Activated B cell treated with CpG ODN at 0.5 μM for 24 hours (primary cell): Measurements from ENCODE around the gene TRIP6. TPM values are rescaled to one million over a fixed set of nuclear protein-coding genes. Genes with fewer than 3 reads are reported as not detected.

ENCODE experiments used
- ATAC-seq: fragments of 200-7000 bp; cut with Tn5 transposase; one replicate; pipeline ENCODE4 v1.10.0; 2021; ENCODE audit warnings: low read depth, mild to moderate bottlenecking, moderate library complexity
- CTCF ChIA-PET: fragments of 350-600 bp; sonication (Branson Sonifier 250); formaldehyde crosslinking; loops from one replicate; lab custom pipeline; 2021; ENCODE audit warnings: antibody characterized with exemption; lab: Charles Lee
- POLR2A ChIA-PET: fragments of 350-600 bp; sonication (Branson Sonifier 250); formaldehyde crosslinking; loops from one replicate; lab custom pipeline; 2021; ENCODE audit warnings: antibody characterized with exemption; lab: Charles Lee
- DNase-seq: peaks from one replicate; pipeline ENCODE4 v3.0.0; 2022
- H3K27ac Mint-ChIP-seq: one replicate; pipeline ENCODE4 v1.8.0; 2020; ENCODE audit warnings: mixed read lengths
- H3K27me3 Mint-ChIP-seq: one replicate; pipeline ENCODE4 v1.8.0; 2021; ENCODE audit warnings: mixed read lengths
- H3K36me3 Mint-ChIP-seq: one replicate; pipeline ENCODE4 v1.8.0; 2021; ENCODE audit warnings: low read depth, mixed read lengths
- H3K4me1 Mint-ChIP-seq: one replicate; pipeline ENCODE4 v1.8.0; 2021; ENCODE audit warnings: mixed read lengths
- H3K4me3 Mint-ChIP-seq: one replicate; pipeline ENCODE4 v1.8.0; 2020; ENCODE audit warnings: mild to moderate bottlenecking, mixed read lengths
- H3K9me3 Mint-ChIP-seq: one replicate; pipeline ENCODE4 v1.8.0; 2020; ENCODE audit warnings: mixed read lengths
- CTCF ChIP-seq: fragments of 200-600 bp; IDR thresholded peaks from one replicate; pipeline ENCODE4 v1.8.0; 2022; ENCODE audit warnings: antibody characterized with exemption, mild to moderate bottlenecking
- intact Hi-C: fragments of 100-400 bp; cut with micrococcal nuclease; formaldehyde crosslinking; loops from one replicate; pipeline ENCODE4 v1.15.1; 2024
- total RNA-seq: library from RNA; stranded (reverse); gene quantifications from 2 replicates; pipeline ENCODE4 v1.2.3, GENCODE V29; 2022

The TRIP6 gene
- total RNA-seq, 1 donor from 2014 or later, result 16.9 TPM

DNA sequence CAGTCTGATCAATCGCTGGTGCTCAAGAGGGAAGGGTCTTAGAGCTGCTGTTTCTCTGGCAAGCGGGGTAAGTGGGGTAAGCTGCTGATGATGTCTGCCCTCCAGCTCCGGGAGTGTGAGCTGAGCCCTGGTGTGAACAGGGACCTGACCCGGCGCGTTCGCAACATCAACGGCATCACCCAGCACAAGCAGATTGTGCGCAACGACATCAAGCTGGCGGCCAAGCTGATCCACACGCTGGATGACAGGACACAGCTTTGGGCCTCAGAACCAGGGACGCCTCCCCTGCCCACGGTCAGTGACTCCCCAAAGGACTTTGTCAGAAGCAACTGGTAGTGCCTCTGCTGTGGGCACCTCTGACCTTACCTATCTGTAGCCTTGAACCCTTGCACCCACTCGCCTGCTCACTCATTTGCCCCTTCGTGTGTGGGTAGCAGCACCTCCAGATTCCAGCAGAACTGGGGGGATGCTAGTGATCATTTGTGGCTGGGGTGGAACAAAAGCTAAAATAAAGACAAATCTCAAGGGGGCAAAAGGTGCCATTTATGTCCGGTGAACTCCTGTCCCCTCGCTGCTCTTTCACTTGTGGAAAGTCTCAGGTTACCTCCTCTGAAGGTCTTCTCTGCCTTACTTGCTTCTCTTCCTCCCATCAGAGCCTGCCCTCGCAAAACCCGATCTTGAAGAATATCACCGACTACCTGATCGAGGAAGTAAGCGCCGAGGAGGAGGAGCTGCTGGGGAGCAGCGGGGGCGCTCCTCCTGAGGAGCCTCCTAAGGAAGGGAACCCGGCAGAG lies 19.2 kb downstream of the TRIP6 start:
- no peak overlapping the region for H3K4me3 Mint-ChIP-seq
- peaks cover 2% of the 10 kb centered on the region for H3K9me3 Mint-ChIP-seq
- intact Hi-C loops, result loop anchor here (2.0 to 5.0 kb wide), 2 partner anchors 84 to 804 kb away; partner anchors contain the start of gene ZNF3
- TF ChIP-seq CTCF, result no peak
- CTCF ChIA-PET, result no interaction called here
- H3K27ac Mint-ChIP-seq, result peak overlapping the region; percentile 91
- DNase-seq (no peak), ATAC-seq (no peak)
- peaks cover 71% of the 10 kb centered on the region for H3K36me3 Mint-ChIP-seq
- H3K4me1 Mint-ChIP-seq, result peaks cover 50% of the 10 kb centered on the region
- H3K27me3 Mint-ChIP-seq, result peaks cover 4% of the 10 kb centered on the region
- POLR2A ChIA-PET, result interaction anchor here (0.6 to 7.3 kb wide), 5 partner anchors 13 to 553 kb away, joined by 3 to 254 read pairs (median 5); partner anchors contain the start of genes SLC12A9 and SRRT

DNA sequence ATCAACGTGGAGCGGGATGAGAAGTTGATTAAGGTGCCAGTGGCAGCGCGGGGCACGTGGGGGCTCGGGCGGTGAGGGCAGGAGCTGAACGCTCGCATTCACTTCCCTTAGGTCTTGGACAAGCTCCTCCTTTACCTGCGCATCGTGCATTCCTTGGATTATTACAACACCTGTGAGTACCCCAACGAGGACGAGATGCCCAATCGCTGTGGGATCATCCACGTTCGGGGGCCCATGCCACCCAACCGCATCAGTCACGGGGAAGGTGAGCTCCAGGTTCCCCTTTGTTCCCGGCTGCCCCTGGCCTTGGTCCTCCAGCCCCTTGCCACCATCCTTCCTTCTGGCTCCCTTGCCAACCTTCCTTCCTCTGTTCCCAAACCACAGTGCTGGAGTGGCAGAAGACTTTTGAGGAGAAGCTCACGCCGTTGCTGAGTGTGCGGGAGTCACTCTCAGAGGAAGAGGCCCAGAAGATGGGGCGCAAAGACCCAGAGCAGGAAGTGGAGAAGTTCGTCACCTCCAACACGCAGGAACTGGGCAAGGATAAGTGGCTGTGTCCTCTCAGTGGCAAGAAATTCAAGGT lies 19.8 kb downstream of the TRIP6 start:
- CTCF ChIA-PET, result no interaction called here
- H3K4me3 Mint-ChIP-seq, result peak overlapping the region; percentile 87
- ATAC-seq (no peak), DNase-seq (no peak)
- H3K4me1 Mint-ChIP-seq, result peaks cover 53% of the 10 kb centered on the region
- POLR2A ChIA-PET, result interaction anchor here (0.6 to 7.3 kb wide), 7 partner anchors 14 to 805 kb away, joined by 3 to 254 read pairs (median 4); partner anchors contain the start of genes FBXO24, GIGYF1, SLC12A9 and SRRT
- TF ChIP-seq CTCF, result no peak
- peak overlapping the region; percentile 91 for H3K27ac Mint-ChIP-seq
- H3K9me3 Mint-ChIP-seq, result peaks cover 2% of the 10 kb centered on the region
- intact Hi-C loops, result loop anchor here (1.0 to 5.0 kb wide), 5 partner anchors 8 to 805 kb away; partner anchors contain the start of genes ACHE, SLC12A9, SRRT and ZNF3
- H3K27me3 Mint-ChIP-seq, result peaks cover 9% of the 10 kb centered on the region
- H3K36me3 Mint-ChIP-seq, result peaks cover 64% of the 10 kb centered on the region

DNA sequence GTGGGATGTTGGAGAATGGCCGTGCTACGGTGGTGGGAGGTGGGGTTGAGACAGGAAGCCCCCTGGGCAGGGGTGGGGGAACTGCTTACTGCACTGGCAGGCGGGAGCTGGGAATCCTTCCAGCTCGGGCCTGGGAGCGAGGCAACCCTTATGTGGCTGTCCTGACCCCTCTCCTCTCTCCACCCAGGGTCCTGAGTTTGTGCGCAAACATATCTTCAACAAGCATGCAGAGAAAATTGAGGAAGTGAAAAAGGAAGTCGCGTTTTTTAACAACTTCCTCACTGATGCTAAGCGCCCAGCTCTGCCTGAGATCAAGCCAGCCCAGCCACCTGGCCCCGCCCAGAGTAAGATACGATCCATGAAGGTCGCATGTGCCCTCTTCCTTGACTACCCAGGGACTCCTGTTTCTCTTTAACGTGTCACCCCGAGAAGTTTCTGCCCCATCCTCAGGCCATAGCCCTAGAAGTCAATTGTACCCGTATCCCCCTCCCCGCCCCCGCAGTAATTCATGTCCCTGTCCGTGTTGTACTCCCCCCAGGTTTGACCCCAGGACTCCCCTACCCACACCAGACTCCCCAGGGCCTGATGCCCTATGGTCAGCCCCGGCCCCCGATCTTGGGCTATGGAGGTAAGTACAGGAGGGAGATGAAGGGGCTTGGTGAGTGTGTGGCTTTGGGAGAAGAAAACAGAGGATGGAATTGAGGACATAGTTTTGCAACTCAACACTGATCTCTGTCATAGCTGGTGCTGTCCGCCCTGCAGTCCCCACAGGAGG lies 20.5 kb downstream of the TRIP6 start:
- peaks cover 53% of the 10 kb centered on the region for H3K4me1 Mint-ChIP-seq

More for the DNA sequence above, 20.5 kb downstream of the TRIP6 start:
- DNase-seq (peak; percentile 59), ATAC-seq (peak; percentile 59)
- Mint-ChIP-seq H3K36me3 (peaks cover 58% of the 10 kb centered on the region), H3K27me3 (peaks cover 14% of the 10 kb centered on the region), H3K27ac (peak overlapping the region; percentile 91), H3K9me3 (peaks cover 2% of the 10 kb centered on the region), H3K4me3 (peak overlapping the region; percentile 87)
- TF ChIP-seq CTCF, result no peak
- intact Hi-C loops, result loop anchor here (1.0 to 5.0 kb wide), 6 partner anchors 8 to 805 kb away; partner anchors contain the start of genes ACHE, SLC12A9, SRRT and VGF
- ChIA-PET CTCF (interaction anchor here (0.6 kb wide), 1 partner anchor 36 kb away, joined by 3 read pairs; no protein-coding TSS in a partner anchor), POLR2A (interaction anchor here (0.8 to 7.3 kb wide), 7 partner anchors 14 to 806 kb away, joined by 3 to 254 read pairs (median 4); partner anchors contain the start of genes FBXO24, GIGYF1, SLC12A9 and SRRT)
